H9 (cell line): Measurements from ENCODE around the gene ITGB1BP1. TPM values are rescaled to one million over a fixed set of nuclear protein-coding genes. Genes with fewer than 3 reads are reported as not detected.

ENCODE experiments used
- DNase-seq: peaks from one replicate; pipeline ENCODE4 v3.0.0-alpha.2; 2017
- H2AFZ ChIP-seq: one replicate; pipeline ENCODE4 v1.6.1; 2013; ENCODE audit warnings: mild to moderate bottlenecking, low read length, control low read depth, moderate library complexity
- H2AK5ac ChIP-seq: 2 replicates; pipeline ENCODE4 v1.6.1; 2013; ENCODE audit warnings: low read length, control low read depth, mixed read lengths; ENCODE audit not compliant: insufficient read length
- H2BK120ac ChIP-seq: one replicate; pipeline ENCODE4 v1.6.1; 2013; ENCODE audit warnings: low read depth, mild to moderate bottlenecking, low read length, control low read depth, inconsistent platforms; ENCODE audit not compliant: poor library complexity, severe bottlenecking
- H2BK12ac ChIP-seq: 2 replicates; pipeline ENCODE4 v1.6.1; 2013; ENCODE audit warnings: low read length, control low read depth, mixed read lengths, low read depth; ENCODE audit not compliant: insufficient read length
- H2BK15ac ChIP-seq: 2 replicates; pipeline ENCODE4 v1.6.1; 2013; ENCODE audit warnings: low read depth, low read length, control low read depth
- H2BK20ac ChIP-seq: one replicate; pipeline ENCODE4 v1.6.1; 2013; ENCODE audit warnings: low read depth, mild to moderate bottlenecking, low read length, control low read depth, inconsistent platforms; ENCODE audit not compliant: poor library complexity, severe bottlenecking
- H2BK5ac ChIP-seq: 2 replicates; pipeline ENCODE4 v1.6.1; 2013; ENCODE audit warnings: low read length, control low read depth, mixed read lengths; ENCODE audit not compliant: insufficient read length
- H3K14ac ChIP-seq: 2 replicates; pipeline ENCODE4 v1.6.1; 2013; ENCODE audit warnings: low read length, control low read depth; ENCODE audit not compliant: insufficient read depth
- H3K18ac ChIP-seq: 2 replicates; pipeline ENCODE4 v1.6.1; 2013; ENCODE audit warnings: low read depth, mild to moderate bottlenecking, mixed read lengths, low read length, control low read depth; ENCODE audit not compliant: insufficient read length
- H3K23ac ChIP-seq: 2 replicates; pipeline ENCODE4 v1.6.1; 2013; ENCODE audit warnings: low read length, control low read depth, mixed read lengths, low read depth; ENCODE audit not compliant: insufficient read length
- H3K23me2 ChIP-seq: 2 replicates; pipeline ENCODE4 v1.6.1; 2013; ENCODE audit warnings: low read depth, mild to moderate bottlenecking, mixed read lengths, low read length, control low read depth; ENCODE audit not compliant: insufficient read length, poor library complexity, severe bottlenecking
- H3K27ac ChIP-seq: 2 replicates; pipeline ENCODE4 v1.5.1; 2013; ENCODE audit warnings: low read length, control low read depth, mixed read lengths, low read depth; ENCODE audit not compliant: insufficient read length
- H3K27me3 ChIP-seq: 2 replicates; pipeline ENCODE4 v1.6.1; 2013; ENCODE audit warnings: low read length, control low read depth, inconsistent platforms; ENCODE audit not compliant: insufficient read depth
- H3K4ac ChIP-seq: 2 replicates; pipeline ENCODE4 v1.6.1; 2013; ENCODE audit warnings: low read depth, mild to moderate bottlenecking, control low read depth, inconsistent platforms, low read length, moderate library complexity
- H3K4me1 ChIP-seq: 2 replicates; pipeline ENCODE4 v1.6.1; 2013; ENCODE audit warnings: low read length, control low read depth, inconsistent platforms; ENCODE audit not compliant: insufficient read depth
- H3K4me2 ChIP-seq: 2 replicates; pipeline ENCODE4 v1.6.1; 2013; ENCODE audit warnings: low read length, control low read depth, mixed read lengths; ENCODE audit not compliant: insufficient read length, insufficient read depth
- H3K56ac ChIP-seq: 2 replicates; pipeline ENCODE4 v1.6.1; 2013; ENCODE audit warnings: low read depth, mild to moderate bottlenecking, mixed read lengths, low read length, control low read depth; ENCODE audit not compliant: insufficient read length
- H3K79me1 ChIP-seq: 2 replicates; pipeline ENCODE4 v1.6.1; 2013; ENCODE audit warnings: low read depth, mild to moderate bottlenecking, moderate library complexity, low read length, control low read depth, inconsistent platforms; ENCODE audit not compliant: insufficient read depth, poor library complexity, severe bottlenecking
- H3K79me2 ChIP-seq: 2 replicates; pipeline ENCODE4 v1.6.1; 2013; ENCODE audit warnings: low read length, control low read depth, inconsistent platforms; ENCODE audit not compliant: insufficient read depth
- H3K9ac ChIP-seq: 2 replicates; pipeline ENCODE4 v1.6.1; 2013; ENCODE audit warnings: low read length, control low read depth, mixed read lengths; ENCODE audit not compliant: insufficient read length; ENCODE audit errors: extremely low read depth
- H3K9me3 ChIP-seq: one replicate; pipeline ENCODE4 v1.6.1; 2013; ENCODE audit warnings: low read depth, low read length, inconsistent platforms; ENCODE audit not compliant: control insufficient read depth
- H3T11ph ChIP-seq: one replicate; pipeline ENCODE4 v1.6.1; 2013; ENCODE audit warnings: mild to moderate bottlenecking, low read length, control low read depth, inconsistent platforms
- H4K20me1 ChIP-seq: one replicate; pipeline ENCODE4 v1.6.1; 2013; ENCODE audit not compliant: control insufficient read depth, insufficient read length, insufficient read depth
- H4K5ac ChIP-seq: 2 replicates; pipeline ENCODE4 v1.6.1; 2013; ENCODE audit warnings: low read depth, mild to moderate bottlenecking, mixed read lengths, low read length, control low read depth; ENCODE audit not compliant: insufficient read length
- H4K8ac ChIP-seq: replicated peaks from 2 replicates; pipeline ENCODE4 v1.6.1; 2013; ENCODE audit warnings: low read length, control low read depth, mixed read lengths, low read depth; ENCODE audit not compliant: insufficient read length
- H4K91ac ChIP-seq: 2 replicates; pipeline ENCODE4 v1.6.1; 2013; ENCODE audit warnings: low read depth, mild to moderate bottlenecking, moderate library complexity, mixed read lengths, low read length, control low read depth; ENCODE audit not compliant: insufficient read length
- H3K27ac Mint-ChIP-seq, 3 experiments: 2 replicates in 2 of 3; 3 replicates in 1 of 3; pipeline ENCODE4 v1.8.0; 2020 to 2021; ENCODE audit warnings: mixed read lengths in 3 of 3, mild to moderate bottlenecking in 1 of 3, moderate library complexity in 1 of 3
- H3K27me3 Mint-ChIP-seq: 2 replicates; pipeline ENCODE4 v1.8.0; 2021; ENCODE audit warnings: low read depth, mild to moderate bottlenecking, moderate library complexity, mixed read lengths
- H3K36me3 Mint-ChIP-seq, 3 experiments: 2 replicates in 2 of 3; 3 replicates in 1 of 3; pipeline ENCODE4 v1.8.0; 2020 to 2021; ENCODE audit warnings: low read depth in 3 of 3, mixed read lengths in 3 of 3; ENCODE audit not compliant: insufficient read depth in 1 of 3
- H3K4me1 Mint-ChIP-seq, 2 experiments: 2 replicates each; pipeline ENCODE4 v1.8.0; 2020; ENCODE audit warnings: mixed read lengths in 2 of 2
- H3K4me3 Mint-ChIP-seq, 2 experiments: 2 replicates in 1 of 2; 3 replicates in 1 of 2; pipeline ENCODE4 v1.8.0; 2020 to 2021; ENCODE audit warnings: mild to moderate bottlenecking in 2 of 2, mixed read lengths in 2 of 2, moderate library complexity in 1 of 2
- H3K9me3 Mint-ChIP-seq, 2 experiments: 2 replicates in 1 of 2; 3 replicates in 1 of 2; pipeline ENCODE4 v1.8.0; 2020; ENCODE audit warnings: mild to moderate bottlenecking in 2 of 2, mixed read lengths in 2 of 2, moderate library complexity in 1 of 2
- CTCF ChIP-seq: fragments of 200-600 bp; sonication (generic); conservative IDR thresholded peaks from 3 replicates; pipeline ENCODE4 v1.8.0; 2021; ENCODE audit warnings: antibody characterized with exemption, mild to moderate bottlenecking
- WGBS: extraction: QIAGEN DNeasy Blood & Tissue Kit; methylation state at CpG from one replicate; pipeline ENCODE4 v1.1.7; 2013; ENCODE audit warnings: missing lambda C conversion rate, low lambda C conversion rate, mixed read lengths; ENCODE audit not compliant: insufficient read length; ENCODE audit errors: extremely low coverage; 5-methylcytosine and 5-hydroxymethylcytosine counted together
- total RNA-seq: library from RNA; stranded (reverse); gene quantifications from 2 replicates; pipeline ENCODE4 v1.2.1, GENCODE V29; 2021

Gene ITGB1BP1
- total RNA-seq, 1 experiment from 2014 or later = 38.7 TPM

GRCh38 chr2:9406529-9407362, 16.6 kb downstream of the ITGB1BP1 start:
- no peak for TF ChIP-seq CTCF
- Mint-ChIP-seq H3K27ac (no peak overlapping the region; a peak in 1 of 7 replicates), H3K4me3 (no peak overlapping the region), H3K27me3 (no peaks in the 10 kb centered on the region), H3K4me1 (no peaks in the 10 kb centered on the region), H3K9me3 (no peaks in the 10 kb centered on the region), H3K36me3 (peaks cover 2 to 11% (median 7%) of the 10 kb centered on the region in 3 experiments; a peak in 4 of 7 replicates)
- Histone ChIP-seq H3K4ac (no peak overlapping the region), H3K4me2 (no peak overlapping the region), H2BK120ac (no peak overlapping the region), H2BK20ac (no peak overlapping the region), H4K8ac (no peak overlapping the region), H3K79me1 (no peaks in the 10 kb centered on the region), H3K14ac (no peak overlapping the region), H3K9ac (no peak overlapping the region), H3T11ph (no peak overlapping the region), H3K18ac (no peak overlapping the region), H2BK12ac (no peak overlapping the region), H4K5ac (no peak overlapping the region), H2BK5ac (no peak overlapping the region), H2BK15ac (no peak overlapping the region), H3K23ac (no peak overlapping the region), H3K9me3 (no peaks in the 10 kb centered on the region), H3K79me2 (no peaks in the 10 kb centered on the region), H4K20me1 (no peaks in the 10 kb centered on the region), H3K4me1 (no peaks in the 10 kb centered on the region), H3K27me3 (no peaks in the 10 kb centered on the region), H3K23me2 (no peaks in the 10 kb centered on the region), H2AK5ac (no peak overlapping the region), H2AFZ (no peak overlapping the region), H3K27ac (no peak overlapping the region), H4K91ac (no peak overlapping the region), H3K56ac (no peak overlapping the region)
- no peak for DNase-seq
- whole genome bisulfite sequencing = no CpG with 5 or more reads among the region's 13 CpGs
